BLaER1 (cell line): Measurements from ENCODE around the gene COL16A1.

Experiments used
- H3K27ac ChIP-seq: shearing (Covaris generic); formaldehyde crosslinking; 2 replicates; pipeline ENCODE4 v1.8.1; 2022
- H3K27me3 ChIP-seq: shearing (Covaris generic); formaldehyde crosslinking; 2 replicates; pipeline ENCODE4 v1.8.1; 2022
- H3K36me3 ChIP-seq: shearing (Covaris generic); formaldehyde crosslinking; 2 replicates; pipeline ENCODE4 v1.8.1; 2022
- H3K4me1 ChIP-seq: shearing (Covaris generic); formaldehyde crosslinking; 2 replicates; pipeline ENCODE4 v1.8.1; 2022
- H3K4me2 ChIP-seq: shearing (Covaris generic); formaldehyde crosslinking; 2 replicates; pipeline ENCODE4 v1.8.1; 2022
- H3K4me3 ChIP-seq: shearing (Covaris generic); formaldehyde crosslinking; 2 replicates; pipeline ENCODE4 v1.8.1; 2022
- H3K9ac ChIP-seq: shearing (Covaris generic); formaldehyde crosslinking; 2 replicates; pipeline ENCODE4 v1.8.1; 2022
- H3K9me3 ChIP-seq: shearing (Covaris generic); formaldehyde crosslinking; 2 replicates; pipeline ENCODE4 v1.8.1; 2022
- H4K20me1 ChIP-seq: shearing (Covaris generic); formaldehyde crosslinking; 2 replicates; pipeline ENCODE4 v1.8.1; 2022
- Cebpa-rat ChIP-seq: shearing (Covaris generic); IDR thresholded peaks from 2 replicates; pipeline ENCODE4 v1.8.1; 2022

Gene COL16A1

DNA sequence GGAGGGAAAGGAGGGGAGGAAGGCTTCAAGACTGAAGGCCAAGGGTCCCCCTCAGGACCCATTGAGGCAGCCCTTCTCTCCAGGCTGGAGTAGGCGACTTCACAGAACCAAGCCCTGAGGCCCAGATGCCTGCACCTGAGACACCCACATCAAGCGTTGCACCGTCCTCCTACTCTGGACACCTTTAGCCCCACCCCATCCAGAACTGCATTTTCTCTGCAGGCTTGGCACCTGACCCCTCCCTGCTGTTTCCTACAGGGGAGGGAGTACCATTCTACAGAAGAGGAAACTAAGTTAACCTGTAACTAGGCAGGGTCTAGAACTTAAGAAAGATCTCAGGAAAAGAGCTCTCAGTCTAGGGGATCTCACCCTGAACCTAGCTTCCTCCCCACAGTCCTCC, 71.2 kb downstream of the COL16A1 start:
- Histone ChIP-seq H3K4me2 (no peak overlapping the region), H3K36me3 (peaks cover 92% of the 10 kb centered on the region), H3K4me1 (peaks cover 16% of the 10 kb centered on the region), H4K20me1 (peaks cover 53% of the 10 kb centered on the region), H3K4me3 (no peak overlapping the region), H3K27me3 (no peaks in the 10 kb centered on the region), H3K9me3 (no peaks in the 10 kb centered on the region), H3K9ac (peak overlapping the region; percentile 27), H3K27ac (no peak overlapping the region)
- TF ChIP-seq Cebpa-rat = no peak

DNA sequence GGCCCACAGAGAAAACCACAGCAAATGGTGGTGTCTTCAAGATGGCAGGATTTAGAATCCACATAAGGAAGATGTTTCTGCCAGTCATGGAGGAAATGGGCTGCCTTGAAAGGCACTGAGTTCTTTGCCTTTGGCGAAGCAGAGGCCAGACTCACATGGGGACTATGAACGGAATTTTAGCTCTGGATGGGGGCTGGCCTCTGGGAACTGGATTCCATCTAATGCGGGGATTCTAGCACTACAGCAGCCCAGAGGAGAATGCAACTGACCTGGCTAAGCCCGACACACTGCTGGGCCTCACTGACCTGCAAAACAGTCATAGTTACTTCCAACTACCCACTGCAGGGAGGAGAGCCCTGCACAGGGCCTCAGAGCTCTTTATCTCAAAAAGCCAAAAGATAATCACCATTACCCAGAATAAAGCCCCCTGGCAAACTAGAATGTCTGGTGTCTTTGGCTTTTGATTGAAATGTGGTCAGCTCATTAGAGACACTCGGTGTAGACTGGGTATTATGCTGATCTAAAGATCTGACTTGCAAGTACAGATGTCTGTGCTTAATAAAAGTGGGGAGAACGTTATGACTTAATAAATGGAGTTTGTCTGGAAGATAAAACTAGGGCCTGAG, 74.8 kb downstream of the COL16A1 start:
- H3K36me3 ChIP-seq = peaks cover 73% of the 10 kb centered on the region
- TF ChIP-seq Cebpa-rat = no peak

DNA sequence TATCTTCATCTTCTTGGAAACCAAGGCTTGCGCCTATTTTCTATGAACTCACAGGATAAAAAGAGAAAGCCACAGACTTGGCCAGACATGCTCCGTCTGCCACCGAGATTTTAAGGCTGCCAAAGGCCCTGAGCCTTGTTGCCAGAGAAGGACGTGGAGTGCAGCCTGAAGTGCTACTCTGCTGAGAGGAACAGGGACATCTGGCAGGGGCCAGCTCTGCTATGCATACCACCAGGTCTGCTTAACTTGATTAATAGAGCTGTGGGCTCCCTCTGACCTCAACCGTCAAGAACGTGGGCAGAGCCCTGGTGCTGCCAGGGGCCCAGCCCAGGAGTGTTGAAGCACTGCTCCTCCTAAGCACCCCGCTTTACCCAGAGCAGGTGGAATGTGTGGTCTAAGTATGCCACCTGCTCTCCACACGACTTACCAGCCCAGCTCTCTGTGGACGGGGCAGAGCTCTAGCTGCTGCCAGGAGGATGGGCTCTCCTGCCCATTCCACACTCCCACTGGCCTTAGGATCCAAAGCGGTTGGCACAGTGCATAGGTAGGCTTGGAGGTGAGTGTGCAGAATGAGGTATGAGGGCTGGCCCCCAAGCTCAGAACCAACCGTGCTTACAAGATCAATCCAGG, 75.8 kb downstream of the COL16A1 start:
- Histone ChIP-seq H3K27me3 (no peaks in the 10 kb centered on the region), H3K4me2 (no peak overlapping the region), H3K36me3 (peaks cover 63% of the 10 kb centered on the region), H3K9me3 (no peaks in the 10 kb centered on the region), H3K4me1 (peaks cover 37% of the 10 kb centered on the region), H4K20me1 (peaks cover 11% of the 10 kb centered on the region; the same call in 1 of the 2 replicates), H3K4me3 (no peak overlapping the region), H3K27ac (no peak overlapping the region), H3K9ac (no peak overlapping the region)
- no peak for TF ChIP-seq Cebpa-rat

More for the DNA sequence above, 74.8 kb downstream of the COL16A1 start:
- no peaks in the 10 kb centered on the region for H3K9me3 ChIP-seq
- no peak overlapping the region for H3K4me2 ChIP-seq
- H3K9ac ChIP-seq = no peak overlapping the region
- H3K27ac ChIP-seq = no peak overlapping the region
- no peak overlapping the region for H3K4me3 ChIP-seq
- peaks cover 17% of the 10 kb centered on the region; the same call in 1 of the 2 replicates for H4K20me1 ChIP-seq
- peaks cover 29% of the 10 kb centered on the region for H3K4me1 ChIP-seq
- H3K27me3 ChIP-seq = no peaks in the 10 kb centered on the region

DNA sequence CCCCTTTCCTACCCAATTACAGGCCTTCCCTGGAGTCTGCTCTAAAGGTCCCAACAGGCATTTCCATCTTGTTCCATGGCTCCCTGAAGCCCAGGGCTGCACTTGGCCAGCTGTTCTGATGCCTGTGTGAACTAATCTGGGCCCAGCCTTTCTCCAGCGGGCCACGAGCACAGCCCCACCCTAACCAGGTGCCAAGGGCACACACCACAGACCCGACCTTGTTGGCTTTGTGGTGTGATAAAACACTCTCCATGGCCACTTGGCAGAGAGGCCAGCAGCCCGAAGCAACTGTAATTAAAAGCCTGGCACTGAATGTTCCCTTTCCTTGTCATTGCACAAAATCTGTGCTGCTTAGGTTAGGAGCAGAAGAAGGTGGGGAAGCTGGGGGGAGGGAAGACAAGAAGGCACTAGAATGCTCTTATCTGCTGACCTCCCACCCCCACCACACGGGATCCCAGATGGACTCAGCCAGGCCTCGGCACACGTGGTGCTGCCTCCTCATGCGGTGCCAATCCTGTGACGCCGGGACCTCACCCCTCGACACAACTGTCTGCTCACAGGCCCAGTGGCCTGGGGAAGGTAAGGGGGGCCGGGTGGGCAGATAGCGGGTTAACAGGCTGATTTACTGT, 76.4 kb downstream of the COL16A1 start:
- Histone ChIP-seq H3K27ac (peak overlapping the region; percentile 22; the same call in 1 of the 2 replicates), H3K9ac (no peak overlapping the region), H3K4me2 (no peak overlapping the region), H3K4me1 (peaks cover 35% of the 10 kb centered on the region), H3K27me3 (no peaks in the 10 kb centered on the region), H3K4me3 (no peak overlapping the region), H3K36me3 (peaks cover 57% of the 10 kb centered on the region), H4K20me1 (peaks cover 5% of the 10 kb centered on the region; the same call in 1 of the 2 replicates), H3K9me3 (no peaks in the 10 kb centered on the region)
- no peak for TF ChIP-seq Cebpa-rat

DNA sequence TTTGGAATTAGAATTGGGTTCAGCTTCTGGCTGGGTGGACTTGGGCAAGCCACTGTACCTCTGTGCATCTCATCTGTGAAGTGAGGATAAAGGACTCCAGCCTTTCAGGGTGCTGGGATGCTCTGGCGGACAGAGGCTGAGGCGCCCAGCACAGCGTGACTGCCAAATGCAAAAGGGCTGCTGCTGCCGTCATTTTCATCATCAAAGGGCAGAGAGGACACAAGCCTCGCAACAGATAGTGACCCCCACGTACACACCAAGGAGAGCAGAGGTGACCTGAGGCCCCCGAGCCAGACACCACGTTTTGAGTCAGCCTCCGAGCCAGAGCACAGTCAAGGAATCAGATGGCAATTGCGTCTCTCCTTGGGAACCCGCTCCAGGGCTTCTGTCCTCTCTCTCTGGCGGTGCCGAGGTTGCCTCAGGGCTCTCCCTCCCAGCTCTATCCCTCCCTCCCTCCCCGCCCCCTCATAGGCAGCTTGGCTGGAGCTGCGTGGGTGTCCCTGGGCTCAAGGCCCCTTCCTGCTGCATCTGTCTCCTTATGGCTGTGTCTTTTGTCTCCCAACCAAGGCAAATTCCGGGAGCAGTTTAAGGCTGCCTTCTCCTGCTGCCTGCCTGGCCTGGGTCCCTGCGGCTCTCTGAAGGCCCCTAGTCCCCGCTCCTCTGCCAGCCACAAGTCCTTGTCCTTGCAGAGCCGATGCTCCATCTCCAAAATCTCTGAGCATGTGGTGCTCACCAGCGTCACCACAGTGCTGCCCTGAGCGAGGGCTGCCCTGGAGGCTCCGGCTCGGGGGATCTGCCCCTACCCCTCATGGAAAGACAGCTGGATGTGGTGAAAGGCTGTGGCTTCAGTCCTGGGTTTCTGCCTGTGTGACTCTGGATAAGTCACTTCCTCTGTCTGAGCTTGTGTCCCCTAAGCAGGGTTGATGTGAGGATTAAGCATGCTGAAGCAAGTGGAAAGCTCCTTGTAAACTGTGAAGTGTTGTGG, 77.3 kb downstream of the COL16A1 start:
- peaks cover 48% of the 10 kb centered on the region for H3K36me3 ChIP-seq
- no peaks in the 10 kb centered on the region for H4K20me1 ChIP-seq
- no peak overlapping the region for H3K9ac ChIP-seq
- H3K27ac ChIP-seq = peak overlapping the region; percentile 22; the same call in 1 of the 2 replicates
- no peak overlapping the region for H3K4me3 ChIP-seq
- no peak overlapping the region for H3K4me2 ChIP-seq
- no peaks in the 10 kb centered on the region for H3K9me3 ChIP-seq
- TF ChIP-seq Cebpa-rat = no peak
- H3K4me1 ChIP-seq = peaks cover 26% of the 10 kb centered on the region
- no peaks in the 10 kb centered on the region for H3K27me3 ChIP-seq

DNA sequence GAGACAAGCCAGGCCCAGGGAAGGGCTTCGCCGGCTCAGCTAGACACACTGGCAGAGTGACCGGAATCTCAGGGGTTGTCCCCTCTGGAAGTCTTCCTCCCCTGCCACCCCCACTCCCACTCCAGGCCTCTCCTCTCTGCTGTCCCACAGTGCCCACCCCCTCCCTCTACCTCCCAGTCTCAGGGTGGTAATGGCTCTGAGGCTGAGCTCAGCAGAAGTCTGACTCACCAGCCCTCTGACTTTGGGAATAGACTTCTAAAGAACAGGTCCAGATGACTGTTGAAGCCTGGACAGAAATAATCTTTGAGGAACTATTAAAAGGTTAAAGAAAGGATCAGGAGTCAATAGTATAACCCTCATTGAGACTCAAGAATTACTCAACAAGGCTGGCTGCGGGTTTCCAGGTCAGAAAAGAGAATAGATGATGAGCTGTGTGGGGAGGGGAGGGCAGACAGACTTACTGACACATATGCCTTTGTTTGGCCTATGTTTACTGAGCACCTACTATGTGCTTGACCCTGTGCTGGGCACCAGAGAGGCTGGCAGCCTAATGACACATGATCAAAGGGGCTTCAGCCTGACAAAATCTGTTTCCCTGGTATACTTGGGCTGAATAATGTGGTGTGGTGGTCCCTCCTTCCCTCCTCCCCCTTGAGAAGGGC, 78.1 kb downstream of the COL16A1 start:
- Histone ChIP-seq H3K9ac (no peak overlapping the region), H3K4me1 (peaks cover 26% of the 10 kb centered on the region), H3K4me3 (no peak overlapping the region), H3K4me2 (no peak overlapping the region), H3K27ac (0 out of 2 replicates have a peak overlapping the region, but pooled peaks have one; percentile 16), H3K9me3 (no peaks in the 10 kb centered on the region), H4K20me1 (no peaks in the 10 kb centered on the region), H3K36me3 (peaks cover 40% of the 10 kb centered on the region), H3K27me3 (no peaks in the 10 kb centered on the region)
- no peak for TF ChIP-seq Cebpa-rat

DNA sequence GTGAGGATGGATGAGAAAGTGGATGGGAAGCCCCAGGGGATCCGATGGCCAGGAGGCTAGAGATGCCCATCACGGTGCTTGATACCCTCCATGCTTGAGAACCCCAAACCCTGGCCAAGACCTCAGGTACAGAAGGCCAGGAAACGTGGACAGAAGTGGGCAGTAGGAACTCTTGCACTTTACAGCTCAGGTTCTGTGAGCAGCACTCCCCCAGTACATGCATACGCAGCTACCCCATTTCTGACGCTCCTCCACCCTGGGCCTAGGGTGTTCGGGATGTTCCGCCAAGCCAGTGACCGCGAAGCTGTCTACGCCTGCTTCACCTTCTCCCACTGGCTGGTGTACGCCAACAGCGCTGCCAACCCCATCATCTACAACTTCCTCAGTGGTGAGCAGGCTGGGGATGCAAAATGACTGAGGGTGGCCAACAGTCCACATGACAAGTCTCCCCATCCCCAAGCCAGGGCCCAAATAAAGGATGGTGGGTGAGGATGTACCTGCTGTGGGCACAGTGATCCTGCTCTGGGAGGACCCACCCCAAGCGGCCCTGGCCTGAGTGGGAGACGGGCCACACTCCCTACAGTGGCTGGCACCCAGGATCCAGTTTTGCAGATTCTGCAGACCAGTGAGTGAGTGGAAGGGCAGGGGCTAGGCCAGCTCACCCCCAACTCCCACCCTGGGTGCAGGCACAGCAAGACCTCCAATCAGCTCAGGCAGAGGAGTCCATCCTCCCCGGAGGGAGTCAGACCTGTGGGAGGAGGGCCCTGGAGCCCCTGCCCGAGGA, 78.9 kb downstream of the COL16A1 start:
- Histone ChIP-seq H3K4me1 (peaks cover 31% of the 10 kb centered on the region), H3K4me3 (no peak overlapping the region), H3K4me2 (peak overlapping the region; percentile 41), H3K36me3 (peaks cover 32% of the 10 kb centered on the region), H3K9me3 (no peaks in the 10 kb centered on the region), H3K27me3 (no peaks in the 10 kb centered on the region), H3K27ac (peak overlapping the region; percentile 16; the same call in 1 of the 2 replicates), H3K9ac (no peak overlapping the region; the same call in 1 of the 2 replicates), H4K20me1 (no peaks in the 10 kb centered on the region)
- TF ChIP-seq Cebpa-rat = no peak

DNA sequence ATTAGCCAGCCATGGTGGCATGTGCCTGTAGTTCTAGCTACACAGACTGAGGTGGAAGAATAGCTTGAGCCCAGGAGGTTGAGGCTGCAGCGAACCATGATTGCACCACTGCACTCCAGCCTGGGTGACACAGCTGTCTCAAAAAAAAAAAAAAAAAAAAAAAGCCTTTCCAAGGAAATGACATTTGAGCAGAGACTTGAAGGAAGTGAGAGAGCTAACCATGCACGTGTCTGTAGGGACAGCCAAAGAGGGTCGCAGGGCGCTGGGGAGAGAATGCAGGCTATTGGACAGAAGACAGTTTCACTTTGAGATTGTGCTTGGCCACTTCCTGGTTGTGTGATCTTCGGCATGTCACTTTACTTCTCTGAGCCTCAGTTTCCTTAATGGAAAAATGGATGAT, 79.5 kb downstream of the COL16A1 start:
- Histone ChIP-seq H3K27ac (no peak overlapping the region; the same call in 1 of the 2 replicates), H3K4me3 (no peak overlapping the region), H3K9me3 (no peaks in the 10 kb centered on the region), H4K20me1 (no peaks in the 10 kb centered on the region), H3K9ac (no peak overlapping the region; the same call in 1 of the 2 replicates), H3K27me3 (no peaks in the 10 kb centered on the region), H3K4me2 (peak overlapping the region; percentile 41), H3K36me3 (peaks cover 26% of the 10 kb centered on the region), H3K4me1 (peaks cover 37% of the 10 kb centered on the region)
- no peak; the same call in 1 of the 2 replicates for TF ChIP-seq Cebpa-rat
